SK-N-SH (cell line): Measurements from ENCODE around the gene LETM1.

Source experiments
- CTCF ChIP-seq: fragments of 200-600 bp; sonication (generic); IDR thresholded peaks from 2 replicates; pipeline ENCODE4 v1.6.1; 2017; ENCODE audit warnings: antibody characterized with exemption, mild to moderate bottlenecking, moderate library complexity
- EP300 ChIP-seq, 2 experiments: IDR thresholded peaks; 2 replicates each; pipeline versions ENCODE4 v1.4.0 to v1.6.1; 2012; ENCODE audit warnings: borderline replicate concordance in 1 of 2, low read depth in 1 of 2, low read length in 1 of 2
- GABPA ChIP-seq: IDR thresholded peaks from 2 replicates; pipeline ENCODE4 v1.4.0; 2012; ENCODE audit warnings: low read depth, mild to moderate bottlenecking
- NFIC ChIP-seq: IDR thresholded peaks from 2 replicates; pipeline ENCODE4 v1.4.0; 2012; ENCODE audit warnings: borderline replicate concordance
- RAD21 ChIP-seq: IDR thresholded peaks from 2 replicates; pipeline ENCODE4 v1.6.1; 2012; ENCODE audit warnings: mild to moderate bottlenecking, low read length
- RFX5 ChIP-seq: IDR thresholded peaks from 2 replicates; pipeline ENCODE4 v1.6.1; 2012; ENCODE audit warnings: mild to moderate bottlenecking, improper control_type of control experiment, low read length
- RXRA ChIP-seq: IDR thresholded peaks from 2 replicates; pipeline ENCODE4 v1.4.0; 2012; ENCODE audit warnings: low read depth, mild to moderate bottlenecking, borderline replicate concordance
- SIN3A ChIP-seq: IDR thresholded peaks from 2 replicates; pipeline ENCODE4 v1.6.1; 2012; ENCODE audit warnings: low read depth, mild to moderate bottlenecking, low read length, moderate library complexity, borderline replicate concordance
- SMC3 ChIP-seq: IDR thresholded peaks from 2 replicates; pipeline ENCODE4 v1.6.1; 2012; ENCODE audit warnings: low read depth, low read length, improper control_type of control experiment
- YY1 ChIP-seq: IDR thresholded peaks from 2 replicates; pipeline ENCODE4 v1.4.0; 2012; ENCODE audit warnings: low read depth, mild to moderate bottlenecking
- TF ChIP-seq, protein P1 (sequence below): IDR thresholded peaks from 2 replicates; pipeline ENCODE4 v1.4.0; 2012; ENCODE audit warnings: low read depth, borderline replicate concordance

DNA sequence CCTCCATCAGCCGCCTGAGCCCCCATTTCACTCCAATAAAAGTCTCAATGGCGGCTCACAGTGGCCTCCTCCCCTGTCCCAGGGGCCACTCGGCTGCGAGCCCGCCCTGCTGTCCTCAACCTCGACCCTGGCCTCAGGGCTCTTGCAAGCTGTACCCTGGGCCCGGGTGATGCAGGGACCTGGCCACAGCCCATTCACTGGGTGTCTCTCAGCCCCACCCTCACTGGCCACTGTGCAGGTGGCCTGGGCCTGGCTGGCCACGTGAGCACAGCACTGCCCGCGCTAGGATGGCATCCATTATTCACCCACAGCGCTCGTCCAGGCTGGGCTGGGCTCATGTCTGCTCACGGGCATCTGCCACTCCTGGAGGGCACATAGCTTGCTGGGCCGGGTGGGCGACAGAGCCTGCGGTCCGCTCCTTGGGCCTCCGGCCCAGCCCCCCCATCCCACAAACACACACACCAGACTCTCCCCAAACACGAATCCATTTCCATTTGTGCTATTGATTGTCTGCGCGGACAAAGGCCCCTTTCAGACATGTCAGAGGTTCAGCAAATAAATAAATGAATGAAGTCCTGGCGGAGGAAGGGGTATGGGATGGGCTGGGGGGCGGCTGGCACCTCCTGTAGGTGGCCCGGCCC, 79.3 kb downstream of the LETM1 start:
- TF ChIP-seq NFIC, result no peak
- TF ChIP-seq EP300 (IDR thresholded peaks at IDR 0.05; ENCODE audit: borderline replicate concordance in 1 of 2, low read depth in 1 of 2, low read length in 1 of 2), result no peak
- no peak for TF ChIP-seq RFX5
- no peak for TF ChIP-seq RAD21
- no peak for TF ChIP-seq CTCF
- TF ChIP-seq SMC3, result no peak
- TF ChIP-seq, protein P1, sequence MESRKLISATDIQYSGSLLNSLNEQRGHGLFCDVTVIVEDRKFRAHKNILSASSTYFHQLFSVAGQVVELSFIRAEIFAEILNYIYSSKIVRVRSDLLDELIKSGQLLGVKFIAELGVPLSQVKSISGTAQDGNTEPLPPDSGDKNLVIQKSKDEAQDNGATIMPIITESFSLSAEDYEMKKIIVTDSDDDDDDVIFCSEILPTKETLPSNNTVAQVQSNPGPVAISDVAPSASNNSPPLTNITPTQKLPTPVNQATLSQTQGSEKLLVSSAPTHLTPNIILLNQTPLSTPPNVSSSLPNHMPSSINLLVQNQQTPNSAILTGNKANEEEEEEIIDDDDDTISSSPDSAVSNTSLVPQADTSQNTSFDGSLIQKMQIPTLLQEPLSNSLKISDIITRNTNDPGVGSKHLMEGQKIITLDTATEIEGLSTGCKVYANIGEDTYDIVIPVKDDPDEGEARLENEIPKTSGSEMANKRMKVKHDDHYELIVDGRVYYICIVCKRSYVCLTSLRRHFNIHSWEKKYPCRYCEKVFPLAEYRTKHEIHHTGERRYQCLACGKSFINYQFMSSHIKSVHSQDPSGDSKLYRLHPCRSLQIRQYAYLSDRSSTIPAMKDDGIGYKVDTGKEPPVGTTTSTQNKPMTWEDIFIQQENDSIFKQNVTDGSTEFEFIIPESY, result no peak
- no peak for TF ChIP-seq YY1
- no peak for TF ChIP-seq RXRA
- no peak for TF ChIP-seq GABPA
- TF ChIP-seq SIN3A, result no peak
